K562 (cell line): ENCODE data around the gene TPO. TPM values are rescaled to one million over a fixed set of nuclear protein-coding genes. Genes with fewer than 3 reads are reported as not detected.

Experiments used
- ATAC-seq: fragments of 200-7000 bp; cut with Tn5 transposase; 3 replicates; pipeline ENCODE4 v1.9.1; 2020; ENCODE audit warnings: moderate library complexity
- BruUV-seq: library from RNA; stranded (reverse); fragments of 400-500 nt; replicated peaks from 2 replicates; lab custom pipeline; 2021; lab: Mats Ljungman, UMichigan
- CTCF ChIA-PET: fragments of 300-600 bp; formaldehyde crosslinking; extraction: SDS; loops from one replicate; lab custom pipeline; 2021; ENCODE audit warnings: low intra/inter-chr PET ratio; lab: Yijun Ruan, JAX
- POLR2A ChIA-PET: fragments of 300-600, 350-650 bp; sonication (Branson Sonifier 250); formaldehyde crosslinking; extraction: SDS; loops from one replicate; lab custom pipeline; 2021; ENCODE audit warnings: antibody characterized with exemption, inconsistent platforms; lab: Yijun Ruan, JAX
- DNase-seq, 4 experiments: peaks; one replicate each; pipeline versions ENCODE4 v3.0.0 to v3.0.0-alpha.2; 2011 to 2018; ENCODE audit warnings: low spot score in 3 of 4, mixed read lengths in 3 of 4; ENCODE audit errors: extremely low read depth in 1 of 4
- FAIRE-seq: peaks from 2 replicates; lab custom pipeline; 2011; peaks lifted over from hg19 to GRCh38; lab: Jason Lieb, UNC
- H2AFZ ChIP-seq: 2 replicates; pipeline ENCODE4 v1.6.0; 2011; ENCODE audit warnings: low read depth, low read length, control low read depth, inconsistent platforms
- H3K27ac ChIP-seq: fragments of 200-600 bp; 3 replicates; pipeline ENCODE4 v1.8.0; 2011; ENCODE audit warnings: low read depth, mild to moderate bottlenecking, control low read depth, inconsistent platforms, low read length, moderate library complexity, mixed read lengths; ENCODE audit errors: extremely low read depth
- H3K27me3 ChIP-seq, 2 experiments: fragments of 300-600 bp in 1 of 2; 2 replicates in 1 of 2; 3 replicates in 1 of 2; pipeline versions ENCODE4 v1.6.0 to v1.8.0; 2011; ENCODE audit warnings: inconsistent platforms in 2 of 2, low read length in 2 of 2, mild to moderate bottlenecking in 1 of 2, mixed read lengths in 1 of 2, moderate library complexity in 1 of 2; ENCODE audit not compliant: control insufficient read depth in 2 of 2, insufficient read depth in 2 of 2
- H3K36me3 ChIP-seq: fragments of 300-600 bp; 3 replicates; pipeline ENCODE4 v1.8.0; 2011; ENCODE audit warnings: mild to moderate bottlenecking, low read length, inconsistent platforms; ENCODE audit not compliant: control insufficient read depth, insufficient read depth
- H3K4me1 ChIP-seq, 2 experiments: fragments of 200-600 bp in 1 of 2; replicated peaks in 1 of 2; 2 replicates in 1 of 2; 3 replicates in 1 of 2; pipeline versions ENCODE4 v1.5.1 to v1.8.0; 2011; ENCODE audit warnings: inconsistent platforms in 2 of 2, low read length in 2 of 2, mild to moderate bottlenecking in 1 of 2, mixed read lengths in 1 of 2, moderate library complexity in 1 of 2; ENCODE audit not compliant: control insufficient read depth in 2 of 2, insufficient read depth in 2 of 2
- H3K4me2 ChIP-seq: 2 replicates; pipeline ENCODE4 v1.6.1; 2011; ENCODE audit warnings: low read length, control low read depth, inconsistent platforms, mixed read lengths; ENCODE audit not compliant: insufficient read depth
- H3K4me3 ChIP-seq: fragments of 200-600 bp; sonication (generic), shearing (Covaris generic); 2 replicates; pipeline ENCODE4 v1.5.1; 2016; ENCODE audit warnings: control low read depth, inconsistent platforms
- H3K79me2 ChIP-seq: fragments of 200-600 bp; 3 replicates; pipeline ENCODE4 v1.8.0; 2011; ENCODE audit warnings: low read length, inconsistent platforms; ENCODE audit not compliant: control insufficient read depth, insufficient read depth
- H3K9ac ChIP-seq, 2 experiments: 2 replicates each; pipeline versions ENCODE4 v1.6.0 to v1.6.1; 2011; ENCODE audit warnings: low read depth in 2 of 2, low read length in 2 of 2, control low read depth in 1 of 2, inconsistent platforms in 1 of 2, mild to moderate bottlenecking in 1 of 2, mixed read lengths in 1 of 2; ENCODE audit not compliant: insufficient read depth in 1 of 2
- H3K9me1 ChIP-seq: one replicate; pipeline ENCODE4 v1.6.0; 2011; ENCODE audit warnings: inconsistent platforms, mild to moderate bottlenecking, low read length, moderate library complexity; ENCODE audit not compliant: control insufficient read depth, insufficient read depth
- H3K9me3 ChIP-seq: replicated peaks from 2 replicates; pipeline ENCODE4 v1.5.1; 2011; ENCODE audit warnings: low read depth, low read length, inconsistent platforms; ENCODE audit not compliant: control insufficient read depth, insufficient read depth
- H4K20me1 ChIP-seq: replicated peaks from 2 replicates; pipeline ENCODE4 v1.6.1; 2011; ENCODE audit warnings: low read length, inconsistent platforms, mixed read lengths; ENCODE audit not compliant: control insufficient read depth, insufficient read depth
- DMBX1 ChIP-seq: fragments of 250-450 bp; sonication (Bioruptor Pico); IDR thresholded peaks from 2 replicates; pipeline ENCODE4 v1.8.0; 2022; ENCODE audit warnings: inconsistent platforms, mild to moderate bottlenecking, moderate library complexity, borderline replicate concordance
- FOXJ3 ChIP-seq: sonication (generic); formaldehyde crosslinking; IDR thresholded peaks from 2 replicates; pipeline ENCODE4 v1.4.0; 2020; ENCODE audit warnings: mild to moderate bottlenecking, missing genetic modification reagents
- GTF2F1 ChIP-seq: IDR thresholded peaks from 2 replicates; pipeline ENCODE4 v1.6.1; 2011; ENCODE audit warnings: low read depth, low read length, improper control_type of control experiment
- KAT8 ChIP-seq: fragments of 450-650 bp; IDR thresholded peaks from 2 replicates; pipeline ENCODE4 v1.6.1; 2016; ENCODE audit warnings: low read depth, mild to moderate bottlenecking
- PCBP1 ChIP-seq: fragments of 200-400 bp; formaldehyde crosslinking; IDR thresholded peaks from 2 replicates; pipeline ENCODE4 v1.6.1; 2018; ENCODE audit warnings: mild to moderate bottlenecking, low read depth, low read length; ENCODE audit not compliant: poor library complexity, severe bottlenecking
- TCF15 ChIP-seq: fragments of 250-450 bp; sonication (Bioruptor Pico); IDR thresholded peaks from 2 replicates; pipeline ENCODE4 v1.8.0; 2022; ENCODE audit warnings: moderate library complexity, mild to moderate bottlenecking, inconsistent platforms
- ZNF318 ChIP-seq, 2 experiments: fragments of 450-650 bp; IDR thresholded peaks; 2 replicates each; pipeline ENCODE4 v1.6.1; 2016; ENCODE audit warnings: mild to moderate bottlenecking in 2 of 2, borderline replicate concordance in 1 of 2, low read depth in 1 of 2, moderate library complexity in 1 of 2
- WGBS: fragments of 100-300 bp; shearing (Covaris generic); methylation state at CpG from one replicate; pipeline ENCODE4 v1.1.6; 2016; ENCODE audit warnings: low coverage, mixed read lengths; ENCODE audit not compliant: insufficient coverage; ENCODE audit errors: missing lambda C conversion rate; 5-methylcytosine and 5-hydroxymethylcytosine counted together
- in situ Hi-C: fragments of 300-500 bp; cut with MboI; formaldehyde crosslinking; loops from 4 replicates; pipeline ENCODE4 v1.15.0; 2018; ENCODE audit warnings: inconsistent platforms, mixed read lengths
- intact Hi-C: fragments of 100-400 bp; cut with micrococcal nuclease; formaldehyde crosslinking; loops from 2 replicates; pipeline ENCODE4 v1.14.2; 2022
- polyA plus RNA-seq, 8 experiments: library from polyadenylated mRNA; depleted of rRNA in 4 of 8; stranded (reverse) in 5 of 8; unstranded in 3 of 8; fragments of >200 nt; fragmentation: Nextera tagmentation in 2 of 8; fragmentation: Illumina TruSeq in 1 of 8; extraction: Ambion mirVana in 2 of 8; extraction: Trizol in 1 of 8; gene quantifications; 2 replicates each; pipeline versions ENCODE4 v1.2.1 to v1.2.3, GENCODE V29; 2011 to 2014; ENCODE audit warnings: inconsistent platforms in 1 of 8, missing spikeins in 1 of 8
- total RNA-seq, 7 experiments: library from RNA; depleted of rRNA in 6 of 7; stranded (reverse); fragments of >200 nt in 6 of 7; fragmentation: Illumina TruSeq in 2 of 7; extraction: Trizol in 2 of 7; gene quantifications; 2 replicates each; pipeline versions ENCODE4 v1.2.1 to v1.2.3, GENCODE V29; 2011 to 2021; ENCODE audit warnings: low replicate concordance in 1 of 7

Gene TPO
- total and polyA plus RNA-seq, 9 of the 15 experiments (the other 6 are each of a cell fraction or from before 2014, with no cell fraction given) = not detected

- H3K79me2 ChIP-seq = no peaks in the 10 kb centered on the region
- POLR2A ChIA-PET = no interaction called here
- no peak for ATAC-seq
- H3K4me3 ChIP-seq = no peak overlapping the region
- no TSS peak for BruUV-seq
- no peaks in the 10 kb centered on the region for H3K9me1 ChIP-seq
- no peak overlapping the region for H2AFZ ChIP-seq
- peaks cover 2 to 26% of the 10 kb centered on the region in 2 experiments; a peak in 3 of 5 replicates for H3K27me3 ChIP-seq
- FAIRE-seq = no peak
- no peaks in the 10 kb centered on the region for H3K36me3 ChIP-seq
- intact Hi-C loops = no loop called here
- no peaks in the 10 kb centered on the region for H4K20me1 ChIP-seq
- no peak overlapping the region for H3K4me2 ChIP-seq
- in situ Hi-C loops = no loop called here
- no peak overlapping the region for H3K27ac ChIP-seq
- no peak overlapping the region for H3K9ac ChIP-seq
- no peaks in the 10 kb centered on the region for H3K9me3 ChIP-seq
- H3K4me1 ChIP-seq = no peaks in the 10 kb centered on the region
- no peak for DNase-seq
- CTCF ChIA-PET = no interaction called here
- TF ChIP-seq ZNF318 (IDR thresholded peaks at IDR 0.05; ENCODE audit: borderline replicate concordance in 1 of 2, low read depth in 1 of 2) (no peak), TCF15 (no peak), GTF2F1 (no peak), KAT8 (no peak), FOXJ3 (CRISPR knock-in tag) (no peak), PCBP1 (no peak), DMBX1 (CRISPR knock-in tag) (no peak)
- TF ChIP-seq, all 486 proteins: peak for 0
- WGBS = 3% methylated on average over 14 of the region's 14 CpGs
Measured at GRCh38 chr2:1561259-1561658, 148.0 kb downstream of the TPO start.
